Endodermal cell (in vitro differentiated cells): ENCODE results near the gene HPS3. TPM values are rescaled to one million over a fixed set of nuclear protein-coding genes. Genes with fewer than 3 reads are reported as not detected.

ENCODE experiments used
- DNase-seq: peaks from one replicate; pipeline ENCODE4 v3.0.0-alpha.2; 2017
- H3K27ac ChIP-seq: 2 replicates; pipeline ENCODE4 v1.5.1; 2013; ENCODE audit warnings: mild to moderate bottlenecking, low read depth, low read length, moderate library complexity
- H3K27me3 ChIP-seq: 2 replicates; pipeline ENCODE4 v1.6.1; 2013; ENCODE audit warnings: mild to moderate bottlenecking, low read length, moderate library complexity; ENCODE audit not compliant: insufficient read depth, control insufficient read depth, poor library complexity, severe bottlenecking
- H3K36me3 ChIP-seq: 2 replicates; pipeline ENCODE4 v1.7.0; 2013; ENCODE audit warnings: mild to moderate bottlenecking, low read length, moderate library complexity; ENCODE audit not compliant: control insufficient read depth, insufficient read depth
- H3K4me1 ChIP-seq: one replicate; pipeline ENCODE4 v1.7.0; 2013; ENCODE audit warnings: low read length; ENCODE audit not compliant: control insufficient read depth, insufficient read depth
- H3K4me3 ChIP-seq: 2 replicates; pipeline ENCODE4 v1.5.1; 2013; ENCODE audit warnings: mild to moderate bottlenecking, low read length, moderate library complexity
- H3K9ac ChIP-seq: 2 replicates; pipeline ENCODE4 v1.6.1; 2013; ENCODE audit warnings: mild to moderate bottlenecking, low read length, moderate library complexity; ENCODE audit not compliant: poor library complexity, severe bottlenecking; ENCODE audit errors: extremely low read depth
- H3K9me3 ChIP-seq: 2 replicates; pipeline ENCODE4 v1.6.1; 2013; ENCODE audit warnings: mild to moderate bottlenecking, low read length, moderate library complexity; ENCODE audit not compliant: control insufficient read depth
- H3K27ac Mint-ChIP-seq: 2 replicates; pipeline ENCODE4 v1.8.0; 2020; ENCODE audit warnings: mixed read lengths
- H3K27me3 Mint-ChIP-seq: 2 replicates; pipeline ENCODE4 v1.8.0; 2021; ENCODE audit warnings: mild to moderate bottlenecking, mixed read lengths; ENCODE audit not compliant: insufficient read depth
- H3K36me3 Mint-ChIP-seq: 2 replicates; pipeline ENCODE4 v1.8.0; 2020; ENCODE audit warnings: low read depth, mixed read lengths
- H3K4me1 Mint-ChIP-seq: 2 replicates; pipeline ENCODE4 v1.8.0; 2020; ENCODE audit warnings: mixed read lengths
- H3K4me3 Mint-ChIP-seq: 2 replicates; pipeline ENCODE4 v1.8.0; 2020; ENCODE audit warnings: mild to moderate bottlenecking, moderate library complexity, mixed read lengths
- H3K9me3 Mint-ChIP-seq: 2 replicates; pipeline ENCODE4 v1.8.0; 2020; ENCODE audit warnings: mild to moderate bottlenecking, mixed read lengths
- WGBS, 2 experiments: methylation state at CpG; one replicate each; pipeline versions ENCODE4 v1.1.5 to v1.1.7; 2013; ENCODE audit warnings: missing lambda C conversion rate in 2 of 2, mixed read lengths in 1 of 2; ENCODE audit not compliant: insufficient coverage in 1 of 2, insufficient read length in 1 of 2; 5-methylcytosine and 5-hydroxymethylcytosine counted together
- total RNA-seq, 2 donors: library from RNA; stranded (reverse); fragmentation: NEBNext Ultra II Directional in 1 of 2; extraction: Animal tissue kit (Norgen Biotek cat#: 25700) in 1 of 2; gene quantifications; 2 replicates in 1 of 2; 3 replicates in 1 of 2; pipeline ENCODE4 v1.2.1, GENCODE V29; 2021
- TF ChIP-seq, protein P1 (sequence below): fragments of 200-600 bp; sonication (generic); conservative IDR thresholded peaks from 2 replicates; pipeline ENCODE4 v1.5.0; 2021; ENCODE audit warnings: antibody characterized with exemption, mild to moderate bottlenecking

Gene HPS3
- total RNA-seq, 2 donors from 2014 or later = 26.0 to 28.7 TPM

GRCh38 chr3:149081772-149082171 is 47.7 kb upstream of the HPS3 start:
- Mint-ChIP-seq H3K4me1 (peaks cover 9% of the 10 kb centered on the region), H3K4me3 (no peak overlapping the region), H3K27me3 (peaks cover 2% of the 10 kb centered on the region), H3K9me3 (peaks cover 3% of the 10 kb centered on the region), H3K36me3 (peaks cover 49% of the 10 kb centered on the region), H3K27ac (no peak overlapping the region)
- Histone ChIP-seq H3K4me3 (no peak overlapping the region), H3K9ac (no peak overlapping the region), H3K36me3 (peaks cover 39% of the 10 kb centered on the region), H3K9me3 (peaks cover 2% of the 10 kb centered on the region), H3K27ac (no peak overlapping the region), H3K4me1 (no peaks in the 10 kb centered on the region), H3K27me3 (no peaks in the 10 kb centered on the region)
- 90 to 100% methylated on average over 1 of the region's 1 CpG for WGBS, 2 experiments
- DNase-seq = no peak
- TF ChIP-seq, protein P1, sequence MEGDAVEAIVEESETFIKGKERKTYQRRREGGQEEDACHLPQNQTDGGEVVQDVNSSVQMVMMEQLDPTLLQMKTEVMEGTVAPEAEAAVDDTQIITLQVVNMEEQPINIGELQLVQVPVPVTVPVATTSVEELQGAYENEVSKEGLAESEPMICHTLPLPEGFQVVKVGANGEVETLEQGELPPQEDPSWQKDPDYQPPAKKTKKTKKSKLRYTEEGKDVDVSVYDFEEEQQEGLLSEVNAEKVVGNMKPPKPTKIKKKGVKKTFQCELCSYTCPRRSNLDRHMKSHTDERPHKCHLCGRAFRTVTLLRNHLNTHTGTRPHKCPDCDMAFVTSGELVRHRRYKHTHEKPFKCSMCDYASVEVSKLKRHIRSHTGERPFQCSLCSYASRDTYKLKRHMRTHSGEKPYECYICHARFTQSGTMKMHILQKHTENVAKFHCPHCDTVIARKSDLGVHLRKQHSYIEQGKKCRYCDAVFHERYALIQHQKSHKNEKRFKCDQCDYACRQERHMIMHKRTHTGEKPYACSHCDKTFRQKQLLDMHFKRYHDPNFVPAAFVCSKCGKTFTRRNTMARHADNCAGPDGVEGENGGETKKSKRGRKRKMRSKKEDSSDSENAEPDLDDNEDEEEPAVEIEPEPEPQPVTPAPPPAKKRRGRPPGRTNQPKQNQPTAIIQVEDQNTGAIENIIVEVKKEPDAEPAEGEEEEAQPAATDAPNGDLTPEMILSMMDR = no peak

- WGBS, 2 experiments = 2 to 5% methylated on average over 20 to 21 of the region's 21 CpGs
Observed at GRCh38 chr3:149085828-149086231, 43.6 kb upstream of the HPS3 start.

GRCh38 chr3:149086232-149086988 is 43.0 kb upstream of the HPS3 start, which contains the start of gene HLTF:
TSS of gene HLTF (minus strand) at chr3:149086533. CDS start at chr3:149086336, 197 bp downstream.
- Histone ChIP-seq H3K36me3 (peaks cover 32% of the 10 kb centered on the region), H3K27me3 (no peaks in the 10 kb centered on the region), H3K9ac (peak within 1 kb of the TSS; percentile 70), H3K27ac (peak within 1 kb of the TSS; percentile 86), H3K4me3 (peak within 1 kb of the TSS; percentile 87), H3K4me1 (no peaks in the 10 kb centered on the region), H3K9me3 (peaks cover 6% of the 10 kb centered on the region)
- TF ChIP-seq, protein P1 = no peak
- Mint-ChIP-seq H3K4me1 (peaks cover 9% of the 10 kb centered on the region), H3K4me3 (peak within 1 kb of the TSS; percentile 87), H3K27ac (peak within 1 kb of the TSS; percentile 98), H3K36me3 (peaks cover 24% of the 10 kb centered on the region), H3K9me3 (peaks cover 16% of the 10 kb centered on the region), H3K27me3 (peaks cover 16% of the 10 kb centered on the region)
- peak; percentile 98 for DNase-seq
- 9 to 19% methylated on average over 27 to 57 of the region's 57 CpGs for WGBS, 2 experiments

More at GRCh38 chr3:149085828-149086231, 43.6 kb upstream of the HPS3 start:
- TF ChIP-seq, protein P1 = no peak
- Histone ChIP-seq H3K27me3 (no peaks in the 10 kb centered on the region), H3K9me3 (peaks cover 6% of the 10 kb centered on the region), H3K27ac (peak overlapping the region; percentile 86), H3K36me3 (peaks cover 35% of the 10 kb centered on the region), H3K4me3 (peak overlapping the region; percentile 87), H3K9ac (peak overlapping the region; percentile 70), H3K4me1 (no peaks in the 10 kb centered on the region)
- Mint-ChIP-seq H3K4me3 (peak overlapping the region; percentile 87), H3K4me1 (peaks cover 9% of the 10 kb centered on the region), H3K27ac (peak overlapping the region; percentile 98), H3K27me3 (peaks cover 16% of the 10 kb centered on the region), H3K36me3 (peaks cover 27% of the 10 kb centered on the region), H3K9me3 (peaks cover 16% of the 10 kb centered on the region)
- peak; percentile 86 for DNase-seq
